Activated CD4-positive, alpha-beta T cell treated with anti-CD3 and anti-CD28 coated beads for 36 hours (primary cell): Measurements from ENCODE around the gene ADCY7. TPM values are rescaled to one million over a fixed set of nuclear protein-coding genes. Genes with fewer than 3 reads are reported as not detected.

Source experiments
- ATAC-seq: fragments of 200-7000 bp; cut with Tn5 transposase; one replicate; pipeline ENCODE4 v1.10.0; 2021; ENCODE audit warnings: mild to moderate bottlenecking, moderate library complexity
- CTCF ChIA-PET: fragments of 350-600 bp; sonication (Branson Sonifier 250); formaldehyde crosslinking; loops from one replicate; lab custom pipeline; 2021; ENCODE audit warnings: antibody characterized with exemption; lab: Charles Lee
- POLR2A ChIA-PET: fragments of 350-600 bp; sonication (Branson Sonifier 250); formaldehyde crosslinking; loops from one replicate; lab custom pipeline; 2021; ENCODE audit warnings: antibody characterized with exemption, inconsistent platforms; lab: Charles Lee
- DNase-seq: peaks from one replicate; pipeline ENCODE4 v3.0.0-alpha.2; 2020
- H3K27ac Mint-ChIP-seq: one replicate; pipeline ENCODE4 v1.8.0; 2021; ENCODE audit warnings: mixed read lengths
- H3K27me3 Mint-ChIP-seq: one replicate; pipeline ENCODE4 v1.8.0; 2021; ENCODE audit warnings: mixed read lengths
- H3K36me3 Mint-ChIP-seq: one replicate; pipeline ENCODE4 v1.8.0; 2021; ENCODE audit warnings: low read depth, mixed read lengths
- H3K4me1 Mint-ChIP-seq: one replicate; pipeline ENCODE4 v1.8.0; 2021; ENCODE audit warnings: mixed read lengths
- H3K4me3 Mint-ChIP-seq: one replicate; pipeline ENCODE4 v1.8.0; 2021; ENCODE audit warnings: mild to moderate bottlenecking, moderate library complexity, mixed read lengths
- H3K9me3 Mint-ChIP-seq: one replicate; pipeline ENCODE4 v1.8.0; 2021; ENCODE audit warnings: low read depth, mixed read lengths
- intact Hi-C, 2 experiments: fragments of 100-400 bp; cut with DNase I in 1 of 2; cut with micrococcal nuclease in 1 of 2; formaldehyde crosslinking; loops; one replicate each; pipeline versions ENCODE4 v1.14.2 to v1.15.1; 2022 to 2024; cut with DNase I, micrococcal nuclease
- total RNA-seq, 2 experiments: library from RNA; stranded (reverse); gene quantifications; one replicate each; pipeline ENCODE4 v1.2.3, GENCODE V29; 2021

Gene ADCY7
- total RNA-seq, 2 experiments from 2014 or later = 51.8 to 85.3 TPM

DNA sequence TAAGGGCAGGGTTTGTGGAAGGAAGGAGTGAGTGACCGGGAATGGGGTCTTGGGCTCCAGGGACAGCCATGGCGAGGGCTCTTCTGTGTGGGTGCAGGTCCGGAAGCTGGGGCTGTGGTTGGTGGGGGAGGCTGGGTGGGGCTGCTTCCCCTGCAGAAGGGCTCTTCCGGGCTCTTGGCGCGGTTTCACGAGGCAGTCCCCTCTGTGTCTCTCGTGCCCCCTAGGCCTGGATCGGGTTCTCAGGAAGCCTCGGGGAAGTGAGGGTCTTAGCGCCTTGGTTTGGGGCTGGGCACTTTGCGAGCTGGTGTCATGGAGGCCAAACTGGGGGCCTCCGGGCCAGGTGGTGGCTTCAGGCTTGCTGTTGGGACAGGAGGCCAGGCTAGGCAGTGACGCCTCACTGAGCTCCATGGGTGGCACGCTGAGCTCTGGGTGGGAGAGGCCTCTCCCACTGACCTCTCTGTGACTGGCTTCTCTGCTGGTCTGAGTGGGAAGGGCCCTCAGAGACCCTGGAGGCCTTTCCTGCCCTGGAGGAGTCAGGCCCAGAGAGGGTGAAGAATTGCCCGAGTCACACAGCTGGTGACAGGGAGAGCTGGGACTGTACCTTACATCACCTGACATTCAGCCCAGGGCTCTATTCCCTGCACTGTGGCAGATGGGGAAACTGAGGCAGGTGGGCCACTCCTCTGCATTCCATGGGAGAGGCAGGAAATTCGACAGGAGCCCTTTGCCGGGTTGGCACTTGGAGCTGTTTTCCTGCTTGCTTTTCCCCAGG is 8.2 kb downstream of the ADCY7 start:
- peak; percentile 27 for ATAC-seq
- peaks cover 92% of the 10 kb centered on the region for H3K4me1 Mint-ChIP-seq
- H3K4me3 Mint-ChIP-seq = peak overlapping the region; percentile 97
- CTCF ChIA-PET = interaction anchor here (0.7 to 2.6 kb wide), 12 partner anchors 9 to 531 kb away, joined by 3 to 16 read pairs (median 3); partner anchors contain the start of genes ADCY7 and CNEP1R1
- no peaks in the 10 kb centered on the region for H3K9me3 Mint-ChIP-seq
- peak overlapping the region; percentile 100 for H3K27ac Mint-ChIP-seq
- intact Hi-C loops = loop anchor here (5.0 kb wide), 2 partner anchors 62 to 493 kb away; no protein-coding TSS in a partner anchor
- POLR2A ChIA-PET = interaction anchor here (0.6 to 3.1 kb wide), 6 partner anchors 10 to 491 kb away, joined by 3 to 11 read pairs (median 4); no protein-coding TSS in a partner anchor
- peak; percentile 66 for DNase-seq
- no peaks in the 10 kb centered on the region for H3K27me3 Mint-ChIP-seq
- peaks cover 30% of the 10 kb centered on the region for H3K36me3 Mint-ChIP-seq

DNA sequence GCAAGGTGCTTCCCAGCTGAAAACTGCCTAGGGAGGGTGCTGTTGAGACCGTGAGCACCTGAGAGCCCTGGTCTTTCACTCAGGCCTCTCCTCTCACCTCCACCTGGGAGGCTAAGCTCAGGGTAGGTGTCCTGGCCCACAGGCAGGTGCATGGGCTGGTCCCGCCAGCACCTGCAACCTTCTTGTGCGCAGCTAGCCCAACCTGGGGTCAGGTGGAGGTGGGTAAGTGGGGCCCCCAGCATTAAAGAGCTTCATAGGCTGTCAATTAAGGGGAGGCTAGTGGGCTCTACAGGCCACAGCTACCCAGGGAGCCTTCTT is 8.7 kb downstream of the ADCY7 start:
- POLR2A ChIA-PET = interaction anchor here (0.6 to 3.1 kb wide), 3 partner anchors 10 to 24 kb away, joined by 3 to 11 read pairs (median 4); no protein-coding TSS in a partner anchor

DNA sequence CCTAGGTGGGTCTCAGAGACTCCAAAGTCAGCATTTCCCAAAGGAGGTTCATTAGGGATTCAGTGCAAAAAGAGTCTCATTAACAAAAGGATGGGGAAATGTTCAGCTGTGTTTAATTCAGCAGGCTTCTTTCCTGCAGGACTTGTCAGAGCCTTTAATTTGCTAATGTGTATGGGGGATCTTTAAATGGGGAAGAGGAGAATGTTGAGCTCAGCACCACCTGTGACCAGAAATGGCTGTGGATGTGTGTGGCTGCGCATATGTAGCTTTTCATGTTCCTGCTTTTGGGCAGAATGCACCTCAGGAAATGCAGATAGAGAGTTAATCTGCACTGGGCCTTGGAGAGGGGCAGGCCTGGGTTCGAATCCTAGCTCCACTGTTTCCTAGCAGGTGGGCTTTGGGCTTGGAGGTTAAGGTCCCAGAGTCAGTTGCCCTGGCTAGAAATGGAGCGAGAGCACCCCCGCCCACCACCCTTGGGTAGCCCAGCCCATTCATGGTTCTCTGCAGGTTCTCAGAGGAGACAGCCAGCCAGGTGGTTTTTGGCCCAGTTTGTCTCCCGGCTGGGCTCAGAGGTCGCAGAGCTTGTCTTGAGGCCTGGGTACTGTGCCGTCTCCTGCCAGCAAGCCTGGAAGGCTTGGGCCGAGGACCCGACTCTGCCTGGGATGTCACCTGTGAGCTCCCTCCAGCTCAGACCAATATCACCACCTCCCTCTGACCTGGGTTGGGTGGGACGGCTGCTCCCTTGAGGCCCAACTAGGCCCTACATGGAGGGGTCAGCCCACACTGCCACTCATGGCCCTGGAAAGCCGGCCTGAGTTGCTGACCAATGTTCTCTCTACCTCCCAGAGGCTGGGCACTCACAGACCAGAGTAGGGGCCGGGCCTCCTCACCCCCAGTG is 9.3 kb downstream of the ADCY7 start:
- ATAC-seq (no peak), DNase-seq (no peak)
- intact Hi-C loops = loop anchor here (1.0 to 5.0 kb wide), 5 partner anchors 8 to 492 kb away; partner anchors contain the start of gene CYLD (in 2 of the 2)
- H3K27ac Mint-ChIP-seq = peak overlapping the region; percentile 100
- H3K36me3 Mint-ChIP-seq = peaks cover 37% of the 10 kb centered on the region
- ChIA-PET POLR2A (interaction anchor here (0.6 to 3.1 kb wide), 3 partner anchors 9 to 25 kb away, joined by 3 to 11 read pairs (median 4); no protein-coding TSS in a partner anchor), CTCF (interaction anchor here (0.5 to 2.6 kb wide), 8 partner anchors 11 to 89 kb away, joined by 3 to 13 read pairs (median 3); partner anchors contain the start of gene ADCY7)
- no peaks in the 10 kb centered on the region for H3K27me3 Mint-ChIP-seq
- peak overlapping the region; percentile 97 for H3K4me3 Mint-ChIP-seq
- peaks cover 92% of the 10 kb centered on the region for H3K4me1 Mint-ChIP-seq
- no peaks in the 10 kb centered on the region for H3K9me3 Mint-ChIP-seq

More for the DNA sequence above, 8.7 kb downstream of the ADCY7 start:
- peaks cover 32% of the 10 kb centered on the region for H3K36me3 Mint-ChIP-seq
- CTCF ChIA-PET = interaction anchor here (0.5 to 2.6 kb wide), 12 partner anchors 10 to 530 kb away, joined by 3 to 16 read pairs (median 3); partner anchors contain the start of genes ADCY7 and CNEP1R1
- peaks cover 92% of the 10 kb centered on the region for H3K4me1 Mint-ChIP-seq
- no peak for ATAC-seq
- DNase-seq = no peak
- H3K4me3 Mint-ChIP-seq = peak overlapping the region; percentile 97
- intact Hi-C loops = loop anchor here (5.0 kb wide), 2 partner anchors 63 to 492 kb away; no protein-coding TSS in a partner anchor
- H3K9me3 Mint-ChIP-seq = no peaks in the 10 kb centered on the region
- H3K27me3 Mint-ChIP-seq = no peaks in the 10 kb centered on the region
- H3K27ac Mint-ChIP-seq = peak overlapping the region; percentile 100

DNA sequence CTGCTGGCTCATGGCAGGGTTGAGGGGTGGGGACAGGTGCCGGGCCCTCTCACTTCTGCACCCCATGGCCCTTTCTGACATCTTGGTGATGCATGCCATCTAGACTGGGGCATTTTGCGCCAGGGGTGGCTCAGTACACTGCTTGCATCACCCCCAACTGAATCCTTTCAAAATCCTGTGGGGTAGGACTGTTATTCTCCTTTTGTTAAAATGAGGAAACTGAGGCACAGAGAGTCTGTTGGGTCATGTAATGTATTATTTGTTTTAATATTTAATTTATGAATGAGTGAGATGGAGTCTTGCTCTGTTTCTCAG is 9.9 kb downstream of the ADCY7 start:
- no peak for DNase-seq
- intact Hi-C loops = loop anchor here (1.0 to 5.0 kb wide), 5 partner anchors 9 to 491 kb away; partner anchors contain the start of gene CYLD (in 2 of the 2)
- ATAC-seq = no peak

DNA sequence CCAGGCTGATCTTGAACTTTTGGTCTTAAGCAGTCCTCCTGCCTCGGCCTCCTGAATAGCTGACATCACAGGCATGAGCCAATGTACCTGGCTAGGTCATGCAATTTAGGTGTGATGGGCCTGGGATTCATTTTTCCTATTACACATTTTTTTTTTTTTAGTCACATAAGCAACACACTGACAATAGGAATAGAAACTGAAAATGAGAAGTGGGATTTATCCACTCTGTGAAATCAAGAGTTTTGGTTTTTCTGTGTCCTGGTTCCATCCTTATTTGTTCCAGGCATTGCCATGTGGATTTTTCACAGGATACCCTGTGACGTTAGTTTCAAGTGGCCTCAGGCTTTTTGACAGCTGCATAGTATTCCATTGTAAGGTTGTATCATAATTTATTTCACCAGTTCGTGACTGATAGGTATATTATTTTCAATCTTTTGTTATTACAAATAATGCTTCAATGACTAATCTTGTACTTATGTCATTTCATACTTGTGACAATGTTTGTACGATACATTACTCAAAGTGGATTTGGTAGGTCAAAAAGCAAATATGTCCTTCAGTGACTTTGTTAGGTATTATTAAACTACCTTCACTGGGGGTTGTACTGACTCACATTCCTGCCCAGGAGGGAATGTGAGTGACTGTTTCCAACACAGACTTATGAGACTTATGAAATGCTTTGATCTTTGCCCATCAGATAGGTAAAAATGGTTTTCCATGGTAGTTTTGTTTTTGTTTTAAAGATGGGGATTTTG is 10.6 kb downstream of the ADCY7 start:
- ChIA-PET POLR2A (interaction anchor here (0.6 to 1.1 kb wide), 3 partner anchors 14 to 92 kb away, joined by 3 read pairs; no protein-coding TSS in a partner anchor), CTCF (interaction anchor here (0.7 to 1.8 kb wide), 6 partner anchors 9 to 398 kb away, joined by 3 to 7 read pairs (median 5); partner anchors contain the start of gene CNEP1R1)
- peaks cover 92% of the 10 kb centered on the region for H3K4me1 Mint-ChIP-seq
- ATAC-seq (peak; percentile 57), DNase-seq (peak; percentile 52)
- H3K36me3 Mint-ChIP-seq = peaks cover 37% of the 10 kb centered on the region
- H3K27ac Mint-ChIP-seq = peak overlapping the region; percentile 89
- no peaks in the 10 kb centered on the region for H3K27me3 Mint-ChIP-seq
- intact Hi-C loops = loop anchor here (1.0 to 5.0 kb wide), 10 partner anchors 10 to 490 kb away; partner anchors contain the start of genes CYLD (in 2 of the 2) and CNEP1R1 (in 1 of the 2)
- H3K9me3 Mint-ChIP-seq = no peaks in the 10 kb centered on the region
- peak overlapping the region; percentile 30 for H3K4me3 Mint-ChIP-seq

More for the DNA sequence above, 9.9 kb downstream of the ADCY7 start:
- Mint-ChIP-seq H3K9me3 (no peaks in the 10 kb centered on the region), H3K4me1 (peaks cover 92% of the 10 kb centered on the region), H3K4me3 (no peak overlapping the region), H3K36me3 (peaks cover 37% of the 10 kb centered on the region), H3K27ac (peak overlapping the region; percentile 89), H3K27me3 (no peaks in the 10 kb centered on the region)
- POLR2A ChIA-PET = no interaction called here
- CTCF ChIA-PET = interaction anchor here (0.7 kb wide), 1 partner anchor 65 kb away, joined by 3 read pairs; no protein-coding TSS in a partner anchor

DNA sequence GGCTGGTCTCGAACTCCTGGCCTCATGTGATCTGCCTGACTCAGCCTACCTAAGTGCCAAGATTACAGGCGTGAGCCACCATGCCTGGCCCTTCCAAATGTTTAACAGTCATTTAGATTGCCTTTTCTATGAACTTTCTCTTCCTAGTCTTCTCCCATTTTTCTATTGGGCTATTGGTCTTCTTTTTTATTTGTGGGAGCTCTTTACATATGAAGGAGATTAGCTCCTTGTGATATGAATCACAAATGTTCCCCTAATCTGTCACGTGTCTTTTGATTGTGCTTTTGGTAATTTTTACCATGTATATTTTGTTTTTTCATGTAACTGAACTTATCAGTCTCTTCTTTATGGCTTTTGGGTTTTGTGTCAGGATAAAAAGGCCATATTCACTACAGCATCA is 11.9 kb downstream of the ADCY7 start:
- H3K4me3 Mint-ChIP-seq = peak overlapping the region; percentile 30
- H3K27ac Mint-ChIP-seq = peak overlapping the region; percentile 89
- intact Hi-C loops = loop anchor here (2.0 to 5.0 kb wide), 3 partner anchors 66 to 489 kb away; no protein-coding TSS in a partner anchor
- DNase-seq (no peak), ATAC-seq (no peak)
- H3K27me3 Mint-ChIP-seq = no peaks in the 10 kb centered on the region
- CTCF ChIA-PET = interaction anchor here (0.7 to 1.8 kb wide), 11 partner anchors 8 to 510 kb away, joined by 3 to 7 read pairs (median 4); partner anchors contain the start of gene CNEP1R1
- H3K36me3 Mint-ChIP-seq = peaks cover 37% of the 10 kb centered on the region
- peaks cover 92% of the 10 kb centered on the region for H3K4me1 Mint-ChIP-seq
- POLR2A ChIA-PET = interaction anchor here (0.7 to 1.1 kb wide), 2 partner anchors 13 to 528 kb away, joined by 3 read pairs; no protein-coding TSS in a partner anchor
- H3K9me3 Mint-ChIP-seq = no peaks in the 10 kb centered on the region

DNA sequence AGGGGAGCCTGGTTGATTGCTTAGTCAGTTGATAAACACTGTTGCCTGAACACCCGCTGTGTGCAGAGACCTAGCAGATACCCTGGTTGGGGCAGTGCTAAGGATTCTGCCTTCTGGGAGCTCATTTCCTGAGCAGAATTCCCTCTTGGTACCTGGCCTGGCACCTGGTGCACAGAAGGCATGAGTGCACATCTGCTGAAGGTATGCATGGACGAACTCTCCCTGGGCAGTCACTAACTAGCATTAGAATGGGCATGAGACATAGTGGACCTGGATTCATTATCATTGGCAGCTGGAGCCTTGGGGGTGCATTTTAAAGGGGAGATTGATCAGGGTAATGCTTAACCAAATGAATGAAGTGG is 13.1 kb downstream of the ADCY7 start:
- Mint-ChIP-seq H3K27ac (peak overlapping the region; percentile 89), H3K27me3 (no peaks in the 10 kb centered on the region), H3K9me3 (no peaks in the 10 kb centered on the region), H3K36me3 (peaks cover 32% of the 10 kb centered on the region), H3K4me1 (peaks cover 96% of the 10 kb centered on the region), H3K4me3 (no peak overlapping the region)
- ChIA-PET CTCF (interaction anchor here (0.6 to 1.8 kb wide), 11 partner anchors 9 to 385 kb away, joined by 3 to 8 read pairs (median 4); no protein-coding TSS in a partner anchor), POLR2A (no interaction called here)
- ATAC-seq (no peak), DNase-seq (no peak)
- intact Hi-C loops = loop anchor here (2.0 to 5.0 kb wide), 3 partner anchors 67 to 488 kb away; no protein-coding TSS in a partner anchor

DNA sequence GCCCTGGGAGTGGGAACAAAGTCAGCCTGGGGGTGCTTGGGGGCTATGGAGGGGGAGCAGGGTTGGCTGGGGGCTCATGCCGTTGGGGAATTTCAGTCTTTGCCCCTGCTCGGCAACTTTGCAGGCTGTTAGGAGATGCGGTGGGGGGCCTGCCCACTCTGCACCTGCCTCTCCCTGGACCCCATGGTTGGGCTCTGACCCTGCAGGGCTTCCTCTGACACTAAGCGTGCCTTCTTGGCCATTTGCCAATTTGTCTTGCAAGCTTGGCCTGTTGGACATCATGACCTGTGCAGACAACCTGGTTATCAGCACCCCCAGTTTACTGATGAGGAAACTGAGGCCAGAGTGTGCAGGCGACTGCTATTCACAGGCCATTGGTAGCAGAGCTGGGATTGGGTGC is 14.6 kb downstream of the ADCY7 start:
- POLR2A ChIA-PET = no interaction called here
- CTCF ChIA-PET = interaction anchor here (0.7 to 1.8 kb wide), 4 partner anchors 13 to 62 kb away, joined by 3 to 8 read pairs (median 4); no protein-coding TSS in a partner anchor
- Mint-ChIP-seq H3K27me3 (no peaks in the 10 kb centered on the region), H3K36me3 (peaks cover 34% of the 10 kb centered on the region), H3K27ac (no peak overlapping the region), H3K9me3 (no peaks in the 10 kb centered on the region), H3K4me1 (peaks cover 99% of the 10 kb centered on the region), H3K4me3 (no peak overlapping the region)
- intact Hi-C loops = loop anchor here in 1 of 2 experiments (5.0 kb wide), 1 partner anchor 36 kb away; no protein-coding TSS in a partner anchor
- ATAC-seq (no peak), DNase-seq (no peak)

DNA sequence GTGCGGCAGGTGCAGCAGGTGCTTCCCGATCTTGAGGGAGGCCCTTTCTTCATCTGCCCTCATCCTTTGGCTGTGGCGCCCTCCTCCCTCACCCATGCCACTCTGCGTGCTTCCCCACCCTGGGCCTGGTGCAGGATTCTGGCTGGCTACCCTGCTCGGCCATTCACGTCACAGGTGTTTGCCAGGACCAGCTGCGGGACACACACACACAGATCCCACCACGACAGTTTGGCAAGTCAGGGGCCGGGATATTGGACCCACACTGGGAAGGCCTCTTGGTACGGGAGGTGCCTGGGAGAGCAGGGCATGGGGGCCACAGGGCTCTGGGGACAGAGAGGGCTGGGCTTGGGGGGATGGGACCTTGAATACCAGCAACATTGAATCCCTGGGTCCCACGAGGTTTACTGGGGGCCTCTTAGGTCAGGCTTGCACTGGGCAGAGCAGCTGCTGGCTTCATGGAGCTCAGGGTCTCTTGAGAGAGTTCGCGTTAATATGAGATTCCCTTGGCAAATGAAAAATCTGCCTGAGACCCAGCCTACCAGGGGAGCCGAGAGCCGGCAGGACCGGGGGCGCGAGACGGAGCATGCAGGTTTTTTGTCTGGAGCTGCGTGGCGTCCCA is 15.1 kb downstream of the ADCY7 start:
- no peak for ATAC-seq
- Mint-ChIP-seq H3K27me3 (no peaks in the 10 kb centered on the region), H3K4me3 (peak overlapping the region; percentile 43), H3K9me3 (no peaks in the 10 kb centered on the region), H3K27ac (no peak overlapping the region), H3K4me1 (peaks cover 95% of the 10 kb centered on the region), H3K36me3 (peaks cover 35% of the 10 kb centered on the region)
- no peak for DNase-seq
- ChIA-PET CTCF (interaction anchor here (0.6 to 1.1 kb wide), 3 partner anchors 70 to 127 kb away, joined by 3 read pairs; no protein-coding TSS in a partner anchor), POLR2A (no interaction called here)
- intact Hi-C loops = loop anchor here in 1 of 2 experiments (5.0 kb wide), 1 partner anchor 36 kb away; no protein-coding TSS in a partner anchor
